ENCODE results near the gene CASZ1.

GRCh38 chr1:10713614-10714013 lies 82.8 kb downstream of the CASZ1 start:
- TF ChIP-seq MAFK (IDR thresholded peaks at IDR 0.05; ENCODE audit: partially characterized antibody), result no peak
- no peak for TF ChIP-seq CHD2 (IDR thresholded peaks at IDR 0.05; ENCODE audit: low read length, partially characterized antibody)
